Measurements from ENCODE around the gene LIMA1.

The LIMA1 gene

DNA sequence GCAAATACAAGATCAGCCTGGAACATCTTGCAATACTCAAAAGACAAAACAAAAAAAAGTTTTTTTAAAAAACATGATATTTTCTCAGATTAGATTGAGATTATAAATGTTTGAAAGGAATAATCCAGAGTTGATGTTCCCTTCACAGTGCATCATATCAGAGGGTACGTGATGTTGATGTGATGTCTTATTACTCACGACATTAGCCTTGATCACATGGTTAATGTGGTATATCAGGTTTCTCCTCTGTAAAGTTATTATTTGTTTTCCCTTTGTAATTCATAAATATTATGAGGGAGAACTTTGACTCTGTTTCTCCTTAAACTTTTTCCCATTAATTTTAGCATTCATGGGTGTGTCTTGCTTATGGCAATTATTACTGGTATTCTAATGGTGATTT, 26.6 kb downstream of the LIMA1 start:
- Histone ChIP-seq H2AFZ (ENCODE audit: insufficient read depth, low read length, poor library complexity) (no peak overlapping the region), H3K79me2 (ENCODE audit: control insufficient read depth, insufficient read depth, low read length, poor library complexity) (no peaks in the 10 kb centered on the region), H3K27ac (ENCODE audit: low read depth, low read length) (no peak overlapping the region), H3K14ac (ENCODE audit: low read length) (no peak overlapping the region), H2BK120ac (ENCODE audit: insufficient read depth, low read length, poor library complexity) (no peak overlapping the region), H3K27me3 (ENCODE audit: insufficient read depth, low read length) (no peaks in the 10 kb centered on the region), H2AK5ac (ENCODE audit: low read length) (no peak overlapping the region), H3K4me1 (ENCODE audit: control insufficient read depth in 1 of 2, insufficient read depth in 2 of 2, low read length in 2 of 2) (peaks cover 5 to 8% of the 10 kb centered on the region in 2 experiments), H3K4me3 (ENCODE audit: low read depth, low read length) (no peak overlapping the region), H3K18ac (ENCODE audit: low read length) (no peak overlapping the region), H4K91ac (ENCODE audit: low read depth, low read length) (no peak overlapping the region), H4K12ac (ENCODE audit: low read depth, low read length) (no peak overlapping the region), H2BK12ac (ENCODE audit: low read length) (no peak overlapping the region), H3K4ac (ENCODE audit: low read depth, low read length) (no peak overlapping the region), H2BK5ac (ENCODE audit: low read depth, low read length, poor library complexity) (no peak overlapping the region), H3K36me3 (ENCODE audit: control insufficient read depth in 1 of 2, insufficient read depth in 2 of 2, low read length in 2 of 2) (no peaks in the 10 kb centered on the region), H3K79me1 (ENCODE audit: low read length) (peaks cover 6% of the 10 kb centered on the region), H3K9me3 (ENCODE audit: insufficient read depth, low read depth, low read length) (no peaks in the 10 kb centered on the region), H4K8ac (ENCODE audit: low read depth, low read length) (no peak overlapping the region), H3K4me2 (ENCODE audit: low read length) (no peak overlapping the region), H3K9ac (ENCODE audit: low read length) (no peak overlapping the region), H3K23ac (ENCODE audit: low read length) (no peak overlapping the region)
- no CpG with 5 or more reads among the region's 2 CpGs for WGBS (ENCODE audit: extremely low coverage, insufficient coverage, insufficient read length)
- DNase-seq, result no peak

DNA sequence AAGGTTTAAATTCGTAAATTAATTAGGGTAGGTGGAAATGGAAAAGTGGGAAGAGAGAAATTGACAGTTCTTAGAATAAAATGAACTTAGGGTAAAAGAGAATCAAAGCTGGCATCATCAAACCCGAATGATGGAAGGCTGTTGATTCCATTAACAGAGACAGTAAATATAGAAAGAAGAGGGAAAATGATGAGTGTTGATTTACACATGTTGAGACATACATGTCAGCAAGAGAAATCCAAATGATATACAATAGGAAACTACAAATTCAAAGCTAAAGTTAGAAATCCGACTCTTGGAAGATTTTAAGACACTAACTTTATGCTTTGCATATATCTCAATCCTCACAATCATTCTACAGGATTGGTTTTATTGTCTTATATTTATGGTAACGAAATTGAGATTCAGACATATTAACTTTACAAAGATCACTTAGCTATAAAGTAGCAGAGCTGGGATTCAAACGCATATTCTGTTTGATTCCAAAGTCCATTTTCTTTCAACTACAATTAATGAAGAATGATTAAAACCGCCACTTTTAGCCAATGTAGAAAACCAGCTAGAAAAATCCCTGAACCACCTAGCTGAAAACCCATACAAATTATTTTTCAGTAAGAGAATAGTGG, 30.2 kb downstream of the LIMA1 start:
- H3K79me1 ChIP-seq (ENCODE audit: low read length), result peaks cover 9% of the 10 kb centered on the region
- H3K4ac ChIP-seq (ENCODE audit: low read depth, low read length), result no peak overlapping the region
- H2BK5ac ChIP-seq (ENCODE audit: low read depth, low read length, poor library complexity), result no peak overlapping the region
- no peaks in the 10 kb centered on the region for H3K79me2 ChIP-seq (ENCODE audit: control insufficient read depth, insufficient read depth, low read length, poor library complexity)
- H3K27me3 ChIP-seq (ENCODE audit: insufficient read depth, low read length), result no peaks in the 10 kb centered on the region
- H2BK12ac ChIP-seq (ENCODE audit: low read length), result no peak overlapping the region
- H3K36me3 ChIP-seq (ENCODE audit: control insufficient read depth in 1 of 2, insufficient read depth in 2 of 2, low read length in 2 of 2), result no peaks in the 10 kb centered on the region
- no peak overlapping the region for H3K14ac ChIP-seq (ENCODE audit: low read length)
- 100% methylated on average over 1 of the region's 6 CpGs for WGBS (ENCODE audit: extremely low coverage, insufficient coverage, insufficient read length)
- H3K4me1 ChIP-seq (ENCODE audit: control insufficient read depth in 1 of 2, insufficient read depth in 2 of 2, low read length in 2 of 2), result peaks cover 7 to 14% of the 10 kb centered on the region in 2 experiments
- H4K91ac ChIP-seq (ENCODE audit: low read depth, low read length), result no peak overlapping the region
- no peak overlapping the region for H3K4me2 ChIP-seq (ENCODE audit: low read length)
- no peak overlapping the region for H3K18ac ChIP-seq (ENCODE audit: low read length)
- H2AK5ac ChIP-seq (ENCODE audit: low read length), result no peak overlapping the region
- H2AFZ ChIP-seq (ENCODE audit: insufficient read depth, low read length, poor library complexity), result no peak overlapping the region
- H3K27ac ChIP-seq (ENCODE audit: low read depth, low read length), result peak overlapping the region; percentile 66
- no peak overlapping the region for H4K8ac ChIP-seq (ENCODE audit: low read depth, low read length)
- no peak overlapping the region for H2BK120ac ChIP-seq (ENCODE audit: insufficient read depth, low read length, poor library complexity)
- H3K9me3 ChIP-seq (ENCODE audit: insufficient read depth, low read depth, low read length), result no peaks in the 10 kb centered on the region
- no peak overlapping the region for H3K4me3 ChIP-seq (ENCODE audit: low read depth, low read length)
- H3K9ac ChIP-seq (ENCODE audit: low read length), result no peak overlapping the region
- DNase-seq, result no peak
- no peak overlapping the region for H3K23ac ChIP-seq (ENCODE audit: low read length)
- no peak overlapping the region for H4K12ac ChIP-seq (ENCODE audit: low read depth, low read length)

DNA sequence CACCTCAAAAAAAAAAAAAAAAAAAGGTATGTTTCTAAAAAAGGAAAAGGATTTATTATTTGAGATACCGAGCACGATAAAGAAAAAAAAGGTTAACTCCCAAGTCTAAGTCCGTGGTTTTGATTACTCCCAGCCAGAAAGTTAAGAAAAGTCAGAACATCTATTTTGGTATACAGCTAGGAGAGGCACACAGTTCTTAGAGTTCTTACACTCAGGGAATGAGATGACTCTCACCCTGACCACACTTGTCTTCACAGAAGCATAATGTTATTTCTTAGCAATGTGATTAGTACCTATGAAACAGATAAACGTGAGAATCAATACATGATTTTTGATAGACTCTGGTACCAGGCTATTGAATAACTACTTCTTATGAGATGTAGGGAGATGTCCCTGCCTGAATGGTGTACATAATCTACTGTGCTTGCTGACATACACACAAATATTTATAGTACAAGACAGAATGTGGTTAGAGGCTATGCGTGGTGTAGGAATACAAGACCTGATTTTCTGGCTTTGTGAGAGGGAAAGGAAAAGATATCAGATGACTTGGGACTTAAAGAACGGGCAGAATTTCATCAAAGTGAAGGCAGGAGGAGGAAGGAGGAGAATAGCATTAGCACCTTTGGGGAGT, 31.6 kb downstream of the LIMA1 start:
- Histone ChIP-seq H3K18ac (ENCODE audit: low read length) (no peak overlapping the region), H3K23ac (ENCODE audit: low read length) (no peak overlapping the region), H3K36me3 (ENCODE audit: control insufficient read depth in 1 of 2, insufficient read depth in 2 of 2, low read length in 2 of 2) (peaks cover 2% of the 10 kb centered on the region in 2 experiments), H2AFZ (ENCODE audit: insufficient read depth, low read length, poor library complexity) (no peak overlapping the region), H4K91ac (ENCODE audit: low read depth, low read length) (peak overlapping the region; percentile 76), H3K79me1 (ENCODE audit: low read length) (peaks cover 14% of the 10 kb centered on the region), H3K4me3 (ENCODE audit: low read depth, low read length) (no peak overlapping the region), H4K8ac (ENCODE audit: low read depth, low read length) (no peak overlapping the region), H2BK5ac (ENCODE audit: low read depth, low read length, poor library complexity) (peak overlapping the region; percentile 86), H3K27me3 (ENCODE audit: insufficient read depth, low read length) (no peaks in the 10 kb centered on the region), H2AK5ac (ENCODE audit: low read length) (no peak overlapping the region), H3K4ac (ENCODE audit: low read depth, low read length) (no peak overlapping the region), H2BK12ac (ENCODE audit: low read length) (peak overlapping the region; percentile 85), H3K9me3 (ENCODE audit: insufficient read depth, low read depth, low read length) (no peaks in the 10 kb centered on the region), H3K9ac (ENCODE audit: low read length) (no peak overlapping the region), H3K14ac (ENCODE audit: low read length) (no peak overlapping the region), H3K27ac (ENCODE audit: low read depth, low read length) (peak overlapping the region; percentile 85), H3K4me1 (ENCODE audit: control insufficient read depth in 1 of 2, insufficient read depth in 2 of 2, low read length in 2 of 2) (peaks cover 10 to 17% of the 10 kb centered on the region in 2 experiments), H4K12ac (ENCODE audit: low read depth, low read length) (no peak overlapping the region), H2BK120ac (ENCODE audit: insufficient read depth, low read length, poor library complexity) (peak overlapping the region; percentile 85), H3K4me2 (ENCODE audit: low read length) (no peak overlapping the region), H3K79me2 (ENCODE audit: control insufficient read depth, insufficient read depth, low read length, poor library complexity) (peaks cover 2% of the 10 kb centered on the region)
- no CpG with 5 or more reads among the region's 6 CpGs for WGBS (ENCODE audit: extremely low coverage, insufficient coverage, insufficient read length)
- peak; percentile 74 to 96 for DNase-seq

DNA sequence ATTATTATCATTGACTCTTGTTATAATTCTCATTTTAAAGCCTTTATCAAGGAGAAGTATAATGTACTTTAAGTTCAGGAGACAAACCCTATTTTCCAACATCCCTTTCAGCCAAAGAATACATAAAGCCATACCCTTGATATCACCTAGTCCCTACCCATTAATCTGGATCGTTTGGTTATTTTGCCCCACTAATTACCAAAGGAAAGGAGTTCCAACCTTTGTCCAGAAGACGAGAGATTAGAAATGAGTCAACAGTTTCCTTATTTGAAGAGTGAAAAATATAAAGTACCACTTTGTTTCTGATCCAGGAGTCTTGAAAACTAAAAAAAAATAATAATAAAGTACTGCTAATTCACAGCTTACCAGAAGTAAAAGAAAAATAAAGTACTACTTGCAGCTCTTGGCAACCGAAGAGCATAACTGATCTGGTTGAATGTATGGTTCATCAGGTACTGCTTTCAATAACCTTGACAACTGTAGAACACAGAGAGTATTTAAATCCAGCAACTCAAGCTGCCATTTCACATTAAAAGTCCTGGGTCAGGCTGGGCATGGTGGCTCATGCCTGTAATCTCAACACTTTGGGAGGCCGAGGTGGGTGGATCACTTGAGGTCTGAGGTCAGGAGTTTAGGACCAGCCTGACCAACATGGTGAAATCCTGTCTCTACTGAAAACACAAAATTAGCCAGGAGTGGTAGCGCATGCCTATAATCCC, 33.7 kb downstream of the LIMA1 start:
- Histone ChIP-seq H3K36me3 (ENCODE audit: control insufficient read depth in 1 of 2, insufficient read depth in 2 of 2, low read length in 2 of 2) (peaks cover 2% of the 10 kb centered on the region in 2 experiments), H3K27me3 (ENCODE audit: insufficient read depth, low read length) (no peaks in the 10 kb centered on the region), H3K9ac (ENCODE audit: low read length) (no peak overlapping the region), H2AK5ac (ENCODE audit: low read length) (no peak overlapping the region), H3K23ac (ENCODE audit: low read length) (no peak overlapping the region), H4K8ac (ENCODE audit: low read depth, low read length) (peak overlapping the region; percentile 53), H3K9me3 (ENCODE audit: insufficient read depth, low read depth, low read length) (no peaks in the 10 kb centered on the region), H3K79me2 (ENCODE audit: control insufficient read depth, insufficient read depth, low read length, poor library complexity) (peaks cover 2% of the 10 kb centered on the region), H2BK120ac (ENCODE audit: insufficient read depth, low read length, poor library complexity) (no peak overlapping the region), H4K91ac (ENCODE audit: low read depth, low read length) (peak overlapping the region; percentile 47), H3K4me3 (ENCODE audit: low read depth, low read length) (no peak overlapping the region), H2BK12ac (ENCODE audit: low read length) (peak overlapping the region; percentile 73), H3K27ac (ENCODE audit: low read depth, low read length) (peak overlapping the region; percentile 49), H3K4ac (ENCODE audit: low read depth, low read length) (no peak overlapping the region), H3K79me1 (ENCODE audit: low read length) (peaks cover 14% of the 10 kb centered on the region), H3K14ac (ENCODE audit: low read length) (no peak overlapping the region), H3K4me2 (ENCODE audit: low read length) (no peak overlapping the region), H3K18ac (ENCODE audit: low read length) (no peak overlapping the region), H3K4me1 (ENCODE audit: control insufficient read depth in 1 of 2, insufficient read depth in 2 of 2, low read length in 2 of 2) (peaks cover 10 to 21% of the 10 kb centered on the region in 2 experiments), H4K12ac (ENCODE audit: low read depth, low read length) (no peak overlapping the region), H2AFZ (ENCODE audit: insufficient read depth, low read length, poor library complexity) (peak overlapping the region; percentile 33), H2BK5ac (ENCODE audit: low read depth, low read length, poor library complexity) (peak overlapping the region; percentile 59)
- peak; percentile 60 to 69 for DNase-seq
- no CpG with 5 or more reads among the region's 5 CpGs for WGBS (ENCODE audit: extremely low coverage, insufficient coverage, insufficient read length)
